SK-N-MC (cell line): Measurements from ENCODE around the gene ADGRG7.

Experiments
- EZH2 ChIP-seq: fragments of 200-600 bp; sonication (generic); IDR thresholded peaks from one replicate; pipeline ENCODE4 v1.6.1; 2017; ENCODE audit warnings: antibody characterized with exemption
- FOXP2 ChIP-seq: optimal IDR thresholded peaks from 2 replicates; pipeline ENCODE3; 2011; ENCODE audit warnings: mild to moderate bottlenecking, moderate library complexity; ENCODE audit not compliant: insufficient read depth; ENCODE audit errors: extremely low read length, control extremely low read depth
- POLR2AphosphoS5 ChIP-seq: IDR thresholded peaks from 2 replicates; pipeline ENCODE4 v1.6.1; 2012; ENCODE audit warnings: mild to moderate bottlenecking, low read depth, low read length, borderline replicate concordance

GRCh38 chr3:100630664-100631063 lies 21.3 kb downstream of the ADGRG7 start:
- TF ChIP-seq EZH2: no peak
- no peak for TF ChIP-seq POLR2AphosphoS5
- no peak for TF ChIP-seq FOXP2
